ENCODE data around the gene JAZF1.

JAZF1 gene

GRCh38 chr7:27973625-27974024 is 207.0 kb downstream of the JAZF1 start:
- no peak for DNase-seq (ENCODE audit: low read depth in 4 of 4, low spot score in 1 of 4)

- no peak for DNase-seq (ENCODE audit: low read depth in 4 of 4, low spot score in 1 of 4)
Measured at GRCh38 chr7:27972276-27972675, 208.3 kb downstream of the JAZF1 start.

DNA sequence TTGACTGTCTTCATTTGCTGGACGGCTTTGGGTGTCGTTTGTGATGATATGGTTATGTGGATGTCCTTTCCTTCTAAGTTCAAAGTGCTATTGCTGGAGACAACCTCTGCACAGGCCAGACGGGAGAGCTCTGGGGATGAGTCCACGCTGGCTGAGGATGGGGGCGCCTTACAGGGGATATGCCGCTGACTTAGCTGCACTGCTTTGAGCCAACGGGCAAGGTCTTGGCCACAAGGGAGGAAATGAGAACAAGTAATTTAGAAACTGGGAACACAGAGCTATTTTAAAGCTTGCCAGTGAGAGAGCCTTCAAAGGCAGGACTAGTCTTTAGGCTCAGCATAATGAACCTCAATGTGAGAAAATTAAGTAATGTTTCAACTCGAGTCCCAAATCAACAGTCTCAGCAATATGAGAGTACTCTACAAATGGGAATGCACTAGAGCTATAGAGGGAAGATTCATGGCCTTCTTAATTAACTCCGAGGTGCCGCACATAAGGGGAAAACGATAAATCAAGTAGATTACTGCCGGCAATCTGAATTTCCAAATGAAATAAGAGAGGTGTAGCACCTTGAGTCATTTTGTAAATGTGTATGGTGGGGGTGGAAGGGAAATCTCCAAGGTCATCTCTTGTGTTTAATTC is 209.3 kb downstream of the JAZF1 start:
- no peak for DNase-seq (ENCODE audit: low read depth in 4 of 4, low spot score in 1 of 4)

- DNase-seq (ENCODE audit: low read depth in 4 of 4, low spot score in 1 of 4), result no peak
Measured at GRCh38 chr7:27970350-27970749, 210.2 kb downstream of the JAZF1 start.

- no peak for DNase-seq (ENCODE audit: low read depth in 4 of 4, low spot score in 1 of 4)
Measured at GRCh38 chr7:27969346-27969745, 211.2 kb downstream of the JAZF1 start.

DNA sequence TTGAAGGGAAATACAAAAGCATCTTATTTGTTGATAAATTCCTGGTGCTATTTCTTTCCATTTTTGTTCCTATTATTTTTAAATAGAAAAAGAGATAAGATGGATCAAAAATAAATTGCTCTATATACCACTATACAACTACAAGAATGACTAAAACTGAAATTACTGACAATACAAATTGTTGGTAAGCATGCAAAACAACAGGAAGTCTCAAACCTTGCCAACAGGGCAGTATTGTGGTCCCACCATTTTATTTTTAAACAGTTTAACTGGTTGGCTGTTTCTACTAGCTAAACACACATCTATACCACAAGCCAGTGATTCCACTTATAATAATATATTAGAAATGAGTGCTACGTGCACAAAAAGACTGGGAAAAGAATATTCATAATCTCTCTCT is 213.0 kb downstream of the JAZF1 start:
- no peak for DNase-seq (ENCODE audit: low read depth in 4 of 4, low spot score in 1 of 4)

DNA sequence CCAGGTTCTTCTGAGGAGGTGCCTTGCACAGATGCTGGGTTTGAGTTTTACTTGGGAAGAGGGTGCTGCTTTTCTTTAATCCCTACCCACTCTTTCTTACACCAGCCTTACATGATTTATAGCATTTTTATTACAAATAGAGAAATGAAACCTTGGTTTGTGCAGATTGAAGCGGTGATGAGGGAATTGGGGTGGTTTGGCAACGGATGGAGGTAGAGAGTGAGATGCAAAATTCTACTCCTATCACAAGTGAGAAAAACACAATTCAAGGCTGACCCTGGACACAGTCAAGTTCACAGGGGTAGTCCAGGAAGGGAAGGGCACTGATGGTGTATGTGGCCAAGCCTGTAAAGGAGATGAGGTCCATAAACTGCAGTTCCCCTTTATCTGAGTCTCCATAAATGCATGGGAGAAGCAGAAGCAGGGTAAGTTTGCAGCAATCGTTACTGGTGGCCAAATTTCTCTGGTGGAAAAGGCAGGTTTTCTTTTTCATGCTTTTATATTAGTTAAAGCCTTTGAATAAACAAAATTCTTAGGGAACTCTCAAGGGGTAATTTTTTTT is 214.3 kb downstream of the JAZF1 start:
- DNase-seq (ENCODE audit: low read depth in 4 of 4, low spot score in 1 of 4), result no peak

DNA sequence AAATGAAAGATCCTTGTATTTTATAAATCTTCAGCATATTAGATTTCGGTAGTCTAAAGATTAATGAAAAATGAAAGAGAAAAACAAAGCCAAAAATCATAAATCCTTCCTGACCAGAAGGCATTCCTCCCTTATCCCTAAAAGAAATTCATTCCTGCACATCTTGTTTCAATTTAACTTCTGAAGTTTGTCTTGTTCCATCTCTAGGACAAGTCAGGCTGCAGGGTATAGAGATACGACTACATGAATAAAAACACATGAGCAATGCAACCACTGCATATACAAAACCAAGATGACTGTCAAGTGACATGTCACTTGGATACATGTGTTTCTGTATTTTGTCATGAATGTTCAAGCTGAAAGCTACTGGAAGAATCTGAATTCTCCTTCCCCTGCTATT is 214.9 kb downstream of the JAZF1 start:
- no peak for DNase-seq (ENCODE audit: low read depth in 4 of 4, low spot score in 1 of 4)

- DNase-seq (ENCODE audit: low read depth in 4 of 4, low spot score in 1 of 4), result no peak
Measured at GRCh38 chr7:27964820-27965219, 215.8 kb downstream of the JAZF1 start.

- DNase-seq (ENCODE audit: low read depth in 4 of 4, low spot score in 1 of 4), result no peak
Measured at GRCh38 chr7:27963056-27963455, 217.5 kb downstream of the JAZF1 start.

- no peak for DNase-seq (ENCODE audit: low read depth in 4 of 4, low spot score in 1 of 4)
Measured at GRCh38 chr7:27962273-27962672, 218.3 kb downstream of the JAZF1 start.

GRCh38 chr7:27961255-27961654 is 219.3 kb downstream of the JAZF1 start:
- DNase-seq (ENCODE audit: low read depth in 4 of 4, low spot score in 1 of 4), result no peak

DNA sequence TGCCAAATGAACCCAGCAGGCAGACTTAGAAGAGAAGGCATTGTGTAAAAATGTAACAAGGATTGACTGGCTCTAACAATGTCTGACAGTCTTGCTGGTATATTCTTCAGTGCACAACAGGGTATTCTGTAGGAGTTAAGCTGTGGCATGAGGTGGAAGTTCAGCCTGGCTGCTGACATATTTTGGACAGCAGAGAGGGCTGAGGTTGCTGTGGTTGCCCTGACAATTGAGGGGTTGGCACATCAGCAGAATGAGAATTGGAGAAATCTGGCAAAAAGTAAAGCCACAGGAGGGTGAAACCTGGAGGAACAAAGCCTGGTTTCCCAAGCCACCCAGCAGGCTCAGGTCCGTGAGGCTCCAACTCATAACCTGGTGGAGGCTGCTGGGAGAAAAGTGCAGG is 220.2 kb downstream of the JAZF1 start:
- DNase-seq (ENCODE audit: low read depth in 4 of 4, low spot score in 1 of 4), result no peak

DNA sequence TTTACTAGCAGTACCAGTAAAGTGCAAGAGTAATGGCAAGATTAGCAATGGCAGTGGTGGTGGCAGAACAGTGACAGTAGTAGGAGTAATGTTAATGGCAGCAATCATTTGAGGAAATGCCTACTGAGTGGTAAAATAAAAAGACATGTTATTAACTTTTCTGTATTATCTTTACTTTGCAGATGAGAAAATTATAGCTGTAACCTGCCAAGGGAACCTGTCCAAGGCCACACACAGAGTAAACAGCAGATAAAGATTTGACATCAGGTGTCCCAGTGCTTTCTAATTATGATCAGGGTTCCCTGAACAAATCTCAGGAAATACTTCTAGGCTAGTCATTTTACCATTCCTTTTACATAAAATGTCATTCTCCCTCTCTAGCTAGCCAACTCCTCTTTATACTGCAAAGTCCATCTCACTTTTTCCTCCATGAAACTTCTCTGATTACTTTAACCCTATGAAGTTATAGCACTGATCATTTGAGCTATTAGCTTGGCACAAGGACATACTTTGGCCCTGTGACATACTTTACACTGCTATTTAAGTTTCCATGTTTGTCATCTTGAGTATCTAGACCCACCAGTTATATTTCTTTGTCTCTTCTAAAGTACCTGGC is 221.6 kb downstream of the JAZF1 start:
- DNase-seq (ENCODE audit: low read depth in 4 of 4, low spot score in 1 of 4), result no peak

DNA sequence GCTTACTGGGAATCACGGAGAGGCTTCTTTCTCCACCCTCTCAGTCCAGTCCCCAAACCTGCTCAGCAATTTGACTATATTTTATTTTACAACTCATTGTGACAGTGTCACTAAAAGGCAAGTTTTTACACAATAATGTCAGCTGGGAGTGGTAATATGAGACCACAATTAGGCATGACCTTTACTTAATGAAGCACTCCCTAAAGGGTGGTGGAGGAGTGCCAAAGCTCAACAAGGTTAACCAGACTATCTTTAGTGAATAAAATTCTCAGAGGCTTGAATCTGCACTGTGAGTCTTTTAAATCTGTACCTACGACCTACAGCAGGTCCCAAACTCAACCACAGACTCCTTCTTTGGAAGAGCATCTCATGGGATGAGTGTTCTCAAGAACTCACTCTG is 225.0 kb downstream of the JAZF1 start:
- DNase-seq (ENCODE audit: low read depth in 4 of 4, low spot score in 1 of 4), result no peak

- no peak for DNase-seq (ENCODE audit: low read depth in 4 of 4, low spot score in 1 of 4)
Measured at GRCh38 chr7:27955011-27955410, 225.6 kb downstream of the JAZF1 start.

DNA sequence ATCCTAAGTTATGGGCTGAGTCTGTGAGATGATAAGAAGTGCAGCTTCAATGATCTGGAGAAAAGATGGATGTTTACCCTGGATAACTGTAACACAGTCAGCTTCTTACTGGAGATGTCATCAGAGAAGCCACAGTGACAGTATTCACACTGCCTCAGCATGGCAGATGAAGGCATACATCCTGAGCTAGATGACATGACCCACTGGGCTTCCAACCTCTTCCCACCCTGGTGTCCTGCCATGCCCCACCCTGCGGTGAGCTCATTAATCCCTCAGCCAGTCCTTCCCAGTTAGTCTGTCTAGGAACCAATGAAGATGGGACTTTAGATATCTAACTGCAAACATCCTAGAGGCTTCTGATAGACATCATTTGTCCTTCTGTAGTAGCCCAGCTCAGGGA is 226.8 kb downstream of the JAZF1 start:
- DNase-seq (ENCODE audit: low read depth in 4 of 4, low spot score in 1 of 4), result no peak

GRCh38 chr7:27953361-27953760 is 227.2 kb downstream of the JAZF1 start:
- DNase-seq (ENCODE audit: low read depth in 4 of 4, low spot score in 1 of 4), result no peak

GRCh38 chr7:27952456-27953285 is 227.9 kb downstream of the JAZF1 start:
- no peak for DNase-seq (ENCODE audit: low read depth in 4 of 4, low spot score in 1 of 4)

DNA sequence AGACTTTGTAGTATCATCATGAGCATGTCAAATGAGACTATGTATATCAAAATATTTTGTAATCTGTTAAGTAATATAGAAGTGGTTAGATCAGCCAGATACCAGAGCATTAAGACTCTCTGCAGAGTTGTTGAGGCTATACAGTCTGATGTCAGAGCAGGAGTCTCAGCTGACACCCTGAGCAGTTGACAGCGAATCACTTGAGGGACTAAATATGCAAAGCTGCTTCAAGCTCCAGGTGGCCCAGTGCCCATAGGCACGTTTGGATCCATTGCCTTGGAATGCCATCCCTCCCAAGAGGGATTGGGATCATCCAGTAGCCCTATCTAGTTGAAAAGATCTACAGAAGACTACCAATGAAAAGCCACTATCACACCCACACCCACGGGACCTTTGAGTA is 230.5 kb downstream of the JAZF1 start:
- DNase-seq (ENCODE audit: low read depth in 4 of 4, low spot score in 1 of 4), result no peak

DNA sequence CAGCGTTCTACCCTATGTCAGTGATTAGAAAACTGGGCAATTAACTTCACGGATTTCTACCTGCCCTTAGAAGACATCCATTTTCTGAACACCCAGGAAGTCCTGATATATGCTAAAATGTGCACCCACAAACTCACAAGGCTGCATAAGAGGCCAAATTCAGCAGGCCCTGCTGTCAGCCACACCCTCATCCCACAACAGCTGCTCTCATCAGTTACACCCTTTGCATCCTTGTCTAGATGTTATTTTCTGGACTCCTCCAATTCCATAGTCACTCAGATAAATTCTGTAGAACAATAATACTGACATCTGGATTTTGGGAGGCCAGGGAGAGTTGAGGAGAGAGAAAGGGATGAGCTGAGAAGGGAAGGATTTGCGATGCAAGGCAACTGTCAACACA is 231.7 kb downstream of the JAZF1 start:
- no peak for DNase-seq (ENCODE audit: low read depth in 4 of 4, low spot score in 1 of 4)
